GM10266 (cell line): ENCODE measurements around the gene GDNF.
A peak's percentile ranks its signal among the peaks of the same experiment; 100 is the strongest.
"Not testable (repeated sequence)": the region's sequence is repeated elsewhere in the genome, so short reads cannot be mapped to it uniquely, and the experiment has no call there.

Experiments
- DNase-seq: peaks from one replicate; pipeline ENCODE4 v3.0.0; 2012; ENCODE audit errors: extremely low spot score
- CTCF ChIP-seq: IDR thresholded peaks from 2 replicates; pipeline ENCODE4 v1.5.1; 2012; ENCODE audit warnings: mild to moderate bottlenecking, low read depth; ENCODE audit not compliant: control insufficient read depth, insufficient read depth; ENCODE audit errors: missing control alignments

The GDNF gene

GRCh38 chr5:37875051-37875787 lies 35.4 kb upstream of the GDNF start:
- DNase-seq: no peak
- TF ChIP-seq CTCF: no peak

GRCh38 chr5:37873988-37874387 lies 34.1 kb upstream of the GDNF start:
- no peak for TF ChIP-seq CTCF
- no peak for DNase-seq

GRCh38 chr5:37871023-37871815 lies 31.4 kb upstream of the GDNF start:
- no peak for DNase-seq
- TF ChIP-seq CTCF: no peak

- no peak for TF ChIP-seq CTCF
Observed at GRCh38 chr5:37869216-37869615, 29.4 kb upstream of the GDNF start.

GRCh38 chr5:37867654-37868053 lies 27.8 kb upstream of the GDNF start:
- DNase-seq: no peak
- TF ChIP-seq CTCF: no peak

More at GRCh38 chr5:37869216-37869615, 29.4 kb upstream of the GDNF start:
- no peak for DNase-seq

GRCh38 chr5:37862907-37863306 lies 23.1 kb upstream of the GDNF start:
- not testable (repeated sequence) for DNase-seq

GRCh38 chr5:37860206-37860605 lies 20.4 kb upstream of the GDNF start:
- no peak for DNase-seq
- TF ChIP-seq CTCF: no peak

GRCh38 chr5:37859805-37860204 lies 20.0 kb upstream of the GDNF start:
- no peak for TF ChIP-seq CTCF
- DNase-seq: peak; percentile 54
